KMS-11 (cell line): Measurements from ENCODE around the gene EEA1.

Experiments used
- H2AFZ ChIP-seq: fragments of 200-600 bp; sonication (generic); 2 replicates; pipeline ENCODE4 v1.6.1; 2016; ENCODE audit warnings: antibody characterized with exemption, mixed run types, low read depth
- H3K27ac ChIP-seq: fragments of 200-600 bp; sonication (generic); 2 replicates; pipeline ENCODE4 v1.6.1; 2016; ENCODE audit warnings: mild to moderate bottlenecking, mixed run types
- H3K27me3 ChIP-seq: fragments of 200-600 bp; sonication (generic); 2 replicates; pipeline ENCODE4 v1.6.1; 2017; ENCODE audit warnings: mild to moderate bottlenecking, low read depth, mixed run types, moderate library complexity; ENCODE audit not compliant: insufficient read depth
- H3K36me3 ChIP-seq: fragments of 200-600 bp; sonication (generic); 2 replicates; pipeline ENCODE4 v1.6.1; 2017; ENCODE audit warnings: mild to moderate bottlenecking, mixed run types; ENCODE audit not compliant: insufficient read depth
- H3K4me1 ChIP-seq: fragments of 200-600 bp; sonication (generic); 2 replicates; pipeline ENCODE4 v1.6.1; 2016; ENCODE audit warnings: mild to moderate bottlenecking, low read depth, mixed run types; ENCODE audit not compliant: poor library complexity, severe bottlenecking
- H3K4me2 ChIP-seq: fragments of 200-600 bp; sonication (generic); 2 replicates; pipeline ENCODE4 v1.7.0; 2016; ENCODE audit warnings: mild to moderate bottlenecking, mixed run types
- H3K4me3 ChIP-seq: fragments of 200-600 bp; sonication (generic); IDR thresholded peaks from 2 replicates; pipeline ENCODE4 v1.6.1; 2017; ENCODE audit warnings: low read depth, low read length, mixed read lengths; ENCODE audit not compliant: insufficient read depth
- H3K79me2 ChIP-seq: fragments of 200-600 bp; sonication (generic); 2 replicates; pipeline ENCODE4 v1.6.1; 2016; ENCODE audit warnings: low read depth, mixed run types; ENCODE audit not compliant: insufficient read depth
- H3K9ac ChIP-seq: fragments of 200-600 bp; sonication (generic); 2 replicates; pipeline ENCODE4 v1.6.1; 2016; ENCODE audit warnings: mild to moderate bottlenecking, mixed run types
- H4K20me1 ChIP-seq: fragments of 200-600 bp; sonication (generic); 2 replicates; pipeline ENCODE4 v1.6.1; 2016; ENCODE audit warnings: mild to moderate bottlenecking, mixed run types; ENCODE audit not compliant: insufficient read depth
- CTCF ChIP-seq: fragments of 200-600 bp; sonication (generic); conservative IDR thresholded peaks from 2 replicates; pipeline ENCODE4 v1.6.1; 2017; ENCODE audit warnings: low read depth, mild to moderate bottlenecking, antibody characterized with exemption, low read length, moderate library complexity, mixed read lengths

Gene EEA1

GRCh38 chr12:92827836-92828431 is 101.2 kb downstream of the EEA1 start:
- Histone ChIP-seq H4K20me1 (no peaks in the 10 kb centered on the region), H3K4me2 (no peak overlapping the region), H3K36me3 (no peaks in the 10 kb centered on the region), H3K4me1 (no peaks in the 10 kb centered on the region), H3K9ac (no peak overlapping the region), H3K27me3 (no peaks in the 10 kb centered on the region), H3K79me2 (no peaks in the 10 kb centered on the region), H2AFZ (no peak overlapping the region), H3K4me3 (no peak overlapping the region), H3K27ac (no peak overlapping the region)
- peak; percentile 55 for TF ChIP-seq CTCF

- no peak overlapping the region for H2AFZ ChIP-seq
- no peaks in the 10 kb centered on the region for H3K36me3 ChIP-seq
- TF ChIP-seq CTCF: no peak
These were observed 108.0 kb downstream of the EEA1 start for GRCh38 chr12:92821142-92821541.

GRCh38 chr12:92814584-92814983 is 114.5 kb downstream of the EEA1 start:
- Histone ChIP-seq H2AFZ (no peak overlapping the region), H3K36me3 (no peaks in the 10 kb centered on the region), H3K79me2 (no peaks in the 10 kb centered on the region), H3K9ac (no peak overlapping the region), H3K27ac (no peak overlapping the region), H3K27me3 (no peaks in the 10 kb centered on the region), H3K4me2 (no peak overlapping the region), H4K20me1 (no peaks in the 10 kb centered on the region), H3K4me1 (no peaks in the 10 kb centered on the region), H3K4me3 (no peak overlapping the region)
- no peak for TF ChIP-seq CTCF

More at GRCh38 chr12:92821142-92821541, 108.0 kb downstream of the EEA1 start:
- H3K9ac ChIP-seq: no peak overlapping the region
- H3K27ac ChIP-seq: no peak overlapping the region
- H3K27me3 ChIP-seq: no peaks in the 10 kb centered on the region
- no peaks in the 10 kb centered on the region for H3K4me1 ChIP-seq
- H3K79me2 ChIP-seq: no peaks in the 10 kb centered on the region
- H3K4me2 ChIP-seq: no peak overlapping the region
- H3K4me3 ChIP-seq: no peak overlapping the region
- H4K20me1 ChIP-seq: no peaks in the 10 kb centered on the region

GRCh38 chr12:92810370-92810769 is 118.7 kb downstream of the EEA1 start:
- Histone ChIP-seq H3K4me2 (no peak overlapping the region), H3K4me3 (no peak overlapping the region), H3K27me3 (no peaks in the 10 kb centered on the region), H2AFZ (no peak overlapping the region), H4K20me1 (no peaks in the 10 kb centered on the region), H3K36me3 (no peaks in the 10 kb centered on the region), H3K4me1 (no peaks in the 10 kb centered on the region), H3K9ac (no peak overlapping the region), H3K79me2 (no peaks in the 10 kb centered on the region), H3K27ac (no peak overlapping the region)
- TF ChIP-seq CTCF: no peak
